H1 (cell line): ENCODE measurements around the gene PDX1.

Experiments used
- BRCA1 ChIP-seq: IDR thresholded peaks from 2 replicates; pipeline ENCODE4 v1.6.1; 2012; ENCODE audit warnings: low read depth, low read length, improper control_type of control experiment
- CBX5 ChIP-seq: fragments of 300-800, 300-1000 bp; sonication (generic); IDR thresholded peaks from 2 replicates; pipeline ENCODE4 v1.7.1; 2016; ENCODE audit warnings: antibody characterized with exemption, low read length, low read depth
- CTCF ChIP-seq, 3 experiments: IDR thresholded peaks; 1 replicate in 2 of 3; 2 replicates in 1 of 3; pipeline versions ENCODE4 v1.5.1 to v1.6.1; 2011; ENCODE audit warnings: low read length in 3 of 3, mild to moderate bottlenecking in 3 of 3, inconsistent platforms in 2 of 3, low read depth in 1 of 3, moderate library complexity in 1 of 3; ENCODE audit not compliant: insufficient read depth in 1 of 3; ENCODE audit errors: control extremely low read depth in 1 of 3
- EZH2 ChIP-seq: fragments of 200-600 bp; sonication (generic); IDR thresholded peaks from 2 replicates; pipeline ENCODE4 v1.7.1; 2012; ENCODE audit warnings: low read depth, mild to moderate bottlenecking, moderate library complexity, low read length, inconsistent platforms; ENCODE audit not compliant: severe bottlenecking
- POLR2A ChIP-seq, 2 experiments: IDR thresholded peaks; 1 replicate in 1 of 2; 2 replicates in 1 of 2; pipeline ENCODE4 v1.6.1; 2011; ENCODE audit warnings: low read depth in 2 of 2, low read length in 2 of 2, mild to moderate bottlenecking in 2 of 2; ENCODE audit errors: control extremely low read depth in 1 of 2
- POLR2AphosphoS5 ChIP-seq: IDR thresholded peaks from 2 replicates; pipeline ENCODE4 v1.6.1; 2011; ENCODE audit warnings: low read depth, low read length
- RFX5 ChIP-seq: IDR thresholded peaks from 2 replicates; pipeline ENCODE4 v1.6.1; 2011; ENCODE audit warnings: low read depth, low read length, improper control_type of control experiment, borderline replicate concordance
- SIN3A ChIP-seq, 2 experiments: IDR thresholded peaks in 1 of 2; conservative IDR thresholded peaks in 1 of 2; 2 replicates each; pipeline ENCODE4 v1.6.1; 2011 to 2012; ENCODE audit warnings: low read length in 2 of 2, improper control_type of control experiment in 1 of 2, low read depth in 1 of 2, mild to moderate bottlenecking in 1 of 2
- SP2 ChIP-seq: IDR thresholded peaks from 2 replicates; pipeline ENCODE4 v1.6.1; 2012; ENCODE audit warnings: mild to moderate bottlenecking, low read length, inconsistent platforms
- SRF ChIP-seq: IDR thresholded peaks from 2 replicates; pipeline ENCODE4 v1.6.1; 2011; ENCODE audit warnings: mild to moderate bottlenecking, low read depth, low read length, moderate library complexity
- TBP ChIP-seq: IDR thresholded peaks from 2 replicates; pipeline ENCODE4 v1.6.1; 2011; ENCODE audit warnings: low read depth, low read length, improper control_type of control experiment
- USF2 ChIP-seq: IDR thresholded peaks from 2 replicates; pipeline ENCODE4 v1.6.1; 2011; ENCODE audit warnings: low read length, improper control_type of control experiment

GRCh38 chr13:27933580-27934328, 14.0 kb downstream of the PDX1 start:
- TF ChIP-seq POLR2AphosphoS5 (no peak), CTCF (IDR thresholded peaks at IDR 0.05; ENCODE audit: control extremely low read depth in 1 of 3, insufficient read depth in 1 of 3, low read depth in 1 of 3, low read length in 3 of 3) (no peak), RFX5 (no peak), CBX5 (no peak), SRF (no peak), EZH2 (no peak), POLR2A (IDR thresholded peaks at IDR 0.05; ENCODE audit: control extremely low read depth in 1 of 2, low read depth in 2 of 2, low read length in 2 of 2) (no peak), TBP (no peak), SIN3A (conservative IDR thresholded peaks at IDR 0.05 in 1 of 2, IDR thresholded peaks at IDR 0.05 in 1 of 2; ENCODE audit: low read depth in 1 of 2, low read length in 2 of 2) (no peak), BRCA1 (no peak), SP2 (no peak), USF2 (no peak)
